HG03095 (cell line): ENCODE data around the gene DPEP2NB.

Experiments used
- ATAC-seq: cut with Tn5 transposase; IDR thresholded peaks from one replicate; pipeline ENCODE4 v1.9.1; 2021; ENCODE audit warnings: moderate library complexity; ENCODE audit not compliant: unreplicated experiment

DPEP2NB gene

GRCh38 chr16:67964477-67965131, 51.1 kb downstream of the DPEP2NB start:
- ATAC-seq = no peak

GRCh38 chr16:67963662-67964321, 51.9 kb downstream of the DPEP2NB start:
- ATAC-seq = no peak
